A549 (cell line): ENCODE results near the gene SHC2.
"Not testable (repeated sequence)": the region's sequence is repeated elsewhere in the genome, so short reads cannot be mapped to it uniquely, and the experiment has no call there.

ENCODE experiments used
- BHLHE40 ChIP-seq: IDR thresholded peaks from 2 replicates; pipeline ENCODE4 v1.6.1; 2012; ENCODE audit warnings: low read depth, low read length, inconsistent platforms
- CTCF ChIP-seq: fragments of >200 bp; sonication (Bioruptor Twin); formaldehyde crosslinking; IDR thresholded peaks from 3 replicates; pipeline ENCODE4 v1.5.1; 2016
- JUNB ChIP-seq: fragments of >200 bp; sonication (Bioruptor Twin); formaldehyde crosslinking; IDR thresholded peaks from 2 replicates; pipeline ENCODE4 v1.6.1; 2016
- KDM1A ChIP-seq: fragments of 200-600 bp; sonication (generic); IDR thresholded peaks from 2 replicates; pipeline ENCODE4 v1.6.1; 2016; ENCODE audit warnings: low read depth, mild to moderate bottlenecking
- NFE2L2 ChIP-seq: fragments of 150-350 bp; conservative IDR thresholded peaks from 2 replicates; pipeline ENCODE4 v1.6.1; 2014; ENCODE audit warnings: low read length
- POLR2A ChIP-seq: IDR thresholded peaks from 2 replicates; pipeline ENCODE4 v1.6.1; 2012; ENCODE audit warnings: mild to moderate bottlenecking, low read length

DNA sequence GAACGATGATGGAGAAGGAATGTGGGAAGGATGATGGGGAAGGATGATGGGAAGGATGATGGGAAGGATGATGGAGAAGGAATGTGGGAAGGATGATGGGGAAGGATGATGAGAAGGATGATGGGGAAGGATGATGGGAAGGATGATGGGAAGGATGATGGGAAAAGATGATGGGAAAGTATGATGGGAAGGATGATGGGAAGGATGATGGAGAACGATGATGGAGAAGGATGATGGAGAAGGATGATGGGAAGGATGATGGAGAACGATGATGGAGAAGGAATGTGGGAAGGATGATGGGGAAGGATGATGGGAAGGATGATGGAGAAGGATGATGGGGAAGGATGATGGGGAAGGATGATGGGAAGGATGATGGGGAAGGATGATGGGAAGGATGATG lies 20.3 kb upstream of the SHC2 start:
- TF ChIP-seq CTCF, BHLHE40, NFE2L2, KDM1A, POLR2A, JUNB: not testable (repeated sequence)
